Lung (tissue), 12 donors: Measurements from ENCODE around the gene TF. TPM values are rescaled to one million over a fixed set of nuclear protein-coding genes. Genes with fewer than 3 reads are reported as not detected.

Experiments used
- ATAC-seq: fragments of 200-7000 bp; cut with Tn5 transposase; one replicate; pipeline ENCODE4 v1.9.1; 2020; ENCODE audit warnings: moderate number of reproducible peaks; ENCODE audit not compliant: insufficient read depth, low FRiP score
- DNase-seq, 3 donors: peaks; one replicate each; pipeline ENCODE4 v3.0.0-alpha.2; 2013 to 2017
- H3K27ac ChIP-seq, 2 donors: one replicate each; pipeline ENCODE4 v1.5.1; 2013; ENCODE audit warnings: mild to moderate bottlenecking in 2 of 2, moderate library complexity in 2 of 2, control low read depth in 1 of 2, inconsistent platforms in 1 of 2, low read depth in 1 of 2, low read length in 1 of 2
- H3K27me3 ChIP-seq, 3 donors: one replicate each; pipeline ENCODE4 v1.5.1; 2013; ENCODE audit warnings: low read length in 2 of 3; ENCODE audit not compliant: control insufficient read depth in 3 of 3, insufficient read depth in 3 of 3
- H3K36me3 ChIP-seq, 4 donors: one replicate each; pipeline ENCODE4 v1.5.1; 2013; ENCODE audit warnings: low read length in 4 of 4, mild to moderate bottlenecking in 1 of 4, moderate library complexity in 1 of 4; ENCODE audit not compliant: control insufficient read depth in 4 of 4, insufficient read depth in 4 of 4
- H3K4me1 ChIP-seq, 5 donors: one replicate each; pipeline ENCODE4 v1.5.1; 2013; ENCODE audit warnings: low read length in 5 of 5, mild to moderate bottlenecking in 2 of 5, moderate library complexity in 1 of 5; ENCODE audit not compliant: control insufficient read depth in 5 of 5, insufficient read depth in 5 of 5
- H3K4me3 ChIP-seq: one replicate; pipeline ENCODE4 v1.5.1; 2013; ENCODE audit warnings: mild to moderate bottlenecking, control low read depth, moderate library complexity
- H3K9ac ChIP-seq, 2 donors: one replicate each; pipeline ENCODE4 v1.5.1; 2013; ENCODE audit warnings: low read length in 2 of 2, control low read depth in 1 of 2; ENCODE audit not compliant: insufficient read depth in 1 of 2
- H3K9me3 ChIP-seq, 4 donors: one replicate each; pipeline ENCODE4 v1.5.1; 2013; ENCODE audit warnings: low read length in 3 of 4, mild to moderate bottlenecking in 1 of 4, moderate library complexity in 1 of 4; ENCODE audit not compliant: control insufficient read depth in 4 of 4, insufficient read depth in 3 of 4
- CTCF ChIP-seq: IDR thresholded peaks from 2 replicates; pipeline ENCODE4 v1.5.1; 2012; ENCODE audit warnings: mild to moderate bottlenecking; ENCODE audit errors: control extremely low read depth, extremely low read depth
- WGBS, 2 donors: extraction: QIAGEN DNeasy Blood & Tissue Kit; methylation state at CpG; one replicate each; pipeline ENCODE4 v1.1.7; 2013; 5-methylcytosine and 5-hydroxymethylcytosine counted together
- polyA plus RNA-seq, 2 donors: library from polyadenylated mRNA; stranded (reverse); fragments of 200-250 nt; gene quantifications; one replicate each; pipeline ENCODE4 v1.2.1, GENCODE V29; 2013
- total RNA-seq, 2 donors: library from RNA; depleted of rRNA in 1 of 2; stranded (reverse); fragments of >200 nt in 1 of 2; gene quantifications; one replicate each; pipeline ENCODE4 v1.2.1, GENCODE V29; 2014 to 2021
- donor health status: control.
- donor health status: control.
- donor health status: Bipolar disorder and iron deficiency.
- donor health status: healthy.
- donor health status: DM: yes; HTN: yes; CAD: no.

TF gene
- total and polyA plus RNA-seq, 4 donors, result 0.59 to 36.1 (median 15.7) TPM

- DNase-seq (no peak), ATAC-seq (no peak)
- TF ChIP-seq CTCF, result no peak
- Histone ChIP-seq H3K9ac (no peak overlapping the region), H3K4me3 (no peak overlapping the region), H3K9me3 (no peaks in the 10 kb centered on the region), H3K36me3 (no peaks in the 10 kb centered on the region), H3K27ac (no peak overlapping the region), H3K4me1 (peaks cover 0 to 9% (median 0%) of the 10 kb centered on the region in 5 donors), H3K27me3 (no peaks in the 10 kb centered on the region)
- WGBS, 2 donors, result 88 to 93% methylated on average over 2 of the region's 2 CpGs
Observed at GRCh38 chr3:133760916-133761315, 14.7 kb downstream of the TF start.

- H3K27me3 ChIP-seq, result no peaks in the 10 kb centered on the region
- TF ChIP-seq CTCF, result no peak
- no peak overlapping the region for H3K27ac ChIP-seq
- peaks cover 0 to 9% (median 0%) of the 10 kb centered on the region in 5 donors for H3K4me1 ChIP-seq
- 80 to 92% methylated on average over 6 of the region's 6 CpGs for WGBS, 2 donors
- no peaks in the 10 kb centered on the region for H3K36me3 ChIP-seq
- DNase-seq, result no peak
- no peak for ATAC-seq
- no peak overlapping the region for H3K9ac ChIP-seq
- no peak overlapping the region for H3K4me3 ChIP-seq
- no peaks in the 10 kb centered on the region for H3K9me3 ChIP-seq
Observed at GRCh38 chr3:133761605-133762484, 15.7 kb downstream of the TF start.

GRCh38 chr3:133762539-133762938, 16.3 kb downstream of the TF start:
- H3K36me3 ChIP-seq, result no peaks in the 10 kb centered on the region
- H3K4me1 ChIP-seq, result peaks cover 0 to 9% (median 0%) of the 10 kb centered on the region in 5 donors
- no peak for TF ChIP-seq CTCF
- no peak for DNase-seq
- H3K4me3 ChIP-seq, result no peak overlapping the region
- WGBS, 2 donors, result 79 to 94% methylated on average over 3 of the region's 3 CpGs
- no peak overlapping the region for H3K27ac ChIP-seq
- no peak overlapping the region for H3K9ac ChIP-seq
- no peak for ATAC-seq
- H3K9me3 ChIP-seq, result no peaks in the 10 kb centered on the region
- H3K27me3 ChIP-seq, result no peaks in the 10 kb centered on the region
